Keratinocyte (primary cell): ENCODE data around the gene MANBA. TPM values are rescaled to one million over a fixed set of nuclear protein-coding genes. Genes with fewer than 3 reads are reported as not detected.

Experiments used
- DNase-seq: peaks from one replicate; pipeline ENCODE4 v3.0.0-alpha.2; 2011; ENCODE audit warnings: low read depth, missing footprints, low spot score
- FAIRE-seq: peaks from 2 replicates; lab custom pipeline; 2011; peaks lifted over from hg19 to GRCh38; lab: Jason Lieb, UNC
- H2AFZ ChIP-seq: 2 replicates; pipeline ENCODE4 v1.6.0; 2012; ENCODE audit warnings: low read length, control low read depth, inconsistent platforms; ENCODE audit not compliant: control insufficient read depth
- H3K27ac ChIP-seq: 2 replicates; pipeline ENCODE4 v1.5.1; 2011; ENCODE audit warnings: low read length; ENCODE audit not compliant: control insufficient read depth, insufficient read depth
- H3K27me3 ChIP-seq: 3 replicates; pipeline ENCODE4 v1.6.0; 2011; ENCODE audit warnings: low read length; ENCODE audit not compliant: control insufficient read depth, insufficient read depth; ENCODE audit errors: extremely low read depth
- H3K36me3 ChIP-seq, 2 experiments: 2 replicates in 1 of 2; 3 replicates in 1 of 2; pipeline ENCODE4 v1.5.1; 2011; ENCODE audit warnings: low read length in 2 of 2, mild to moderate bottlenecking in 1 of 2; ENCODE audit not compliant: control insufficient read depth in 2 of 2, insufficient read depth in 2 of 2; ENCODE audit errors: extremely low read depth in 1 of 2
- H3K4me1 ChIP-seq: 3 replicates; pipeline ENCODE4 v1.5.1; 2011; ENCODE audit warnings: low read length; ENCODE audit not compliant: control insufficient read depth, insufficient read depth; ENCODE audit errors: extremely low read depth
- H3K4me2 ChIP-seq: 3 replicates; pipeline ENCODE4 v1.6.0; 2011; ENCODE audit warnings: low read depth, low read length; ENCODE audit not compliant: control insufficient read depth, insufficient read depth; ENCODE audit errors: extremely low read depth
- H3K4me3 ChIP-seq, 3 experiments: fragments of 200-600 bp in 1 of 3; sonication (generic) in 1 of 3; 2 replicates in 2 of 3; 3 replicates in 1 of 3; pipeline ENCODE4 v1.5.1; 2011 to 2016; ENCODE audit warnings: low read length in 3 of 3, mild to moderate bottlenecking in 3 of 3, control low read depth in 2 of 3, inconsistent platforms in 1 of 3, low read depth in 1 of 3, mixed read lengths in 1 of 3, mixed run types in 1 of 3, moderate library complexity in 1 of 3; ENCODE audit not compliant: control insufficient read depth in 2 of 3, insufficient read depth in 2 of 3; ENCODE audit errors: extremely low read depth in 1 of 3
- H3K79me2 ChIP-seq: 2 replicates; pipeline ENCODE4 v1.6.0; 2012; ENCODE audit warnings: low read length; ENCODE audit not compliant: control insufficient read depth, insufficient read depth
- H3K9ac ChIP-seq: 3 replicates; pipeline ENCODE4 v1.6.0; 2011; ENCODE audit warnings: low read length; ENCODE audit not compliant: control insufficient read depth, insufficient read depth; ENCODE audit errors: extremely low read depth
- H3K9me1 ChIP-seq: 3 replicates; pipeline ENCODE4 v1.6.0; 2011; ENCODE audit warnings: low read length; ENCODE audit not compliant: control insufficient read depth, insufficient read depth; ENCODE audit errors: extremely low read depth
- H3K9me3 ChIP-seq: 2 replicates; pipeline ENCODE4 v1.5.1; 2012; ENCODE audit warnings: low read depth, low read length; ENCODE audit not compliant: control insufficient read depth
- H4K20me1 ChIP-seq: 3 replicates; pipeline ENCODE4 v1.6.0; 2011; ENCODE audit warnings: low read length; ENCODE audit not compliant: control insufficient read depth, insufficient read depth; ENCODE audit errors: extremely low read depth
- EZH2 ChIP-seq: IDR thresholded peaks from one replicate; pipeline ENCODE4 v1.6.1; 2012; ENCODE audit warnings: inconsistent platforms, mild to moderate bottlenecking, low read length, moderate library complexity
- dilution Hi-C: fragments of 300-500 bp; cut with MboI; formaldehyde crosslinking; loops from one replicate; pipeline ENCODE4 v1.7.0; 2020; ENCODE audit warnings: low sequenced_read_pairs; ENCODE audit not compliant: extremely low pct_ligation_motif_present
- polyA plus RNA-seq, 5 experiments: library from polyadenylated mRNA; depleted of rRNA in 3 of 5; stranded (reverse) in 3 of 5; stranded (forward) in 1 of 5; unstranded in 1 of 5; fragments of >200 nt; gene quantifications; 1 replicate in 1 of 5; 2 replicates in 3 of 5; 3 replicates in 1 of 5; pipeline versions ENCODE4 v1.2.1 to v1.2.3, GENCODE V29; 2011 to 2012; ENCODE audit warnings: missing spikeins in 2 of 5, low read depth in 1 of 5, low replicate concordance in 1 of 5
- TF ChIP-seq, protein P1 (sequence below), 3 experiments: IDR thresholded peaks in 1 of 3; conservative IDR thresholded peaks in 1 of 3; optimal IDR thresholded peaks in 1 of 3; 2 replicates in 2 of 3; 3 replicates in 1 of 3; pipeline versions ENCODE3 to v1.5.1; 2011; ENCODE audit warnings: low read length in 3 of 3, mild to moderate bottlenecking in 3 of 3, moderate library complexity in 2 of 3, control low read depth in 1 of 3, inconsistent platforms in 1 of 3; ENCODE audit not compliant: insufficient read depth in 2 of 3; ENCODE audit errors: extremely low read depth in 1 of 3

MANBA gene
- polyA plus RNA-seq, 1 donor (not counting 4 experiments of a cell fraction or from before 2014, with no cell fraction given): 9.3 TPM

DNA sequence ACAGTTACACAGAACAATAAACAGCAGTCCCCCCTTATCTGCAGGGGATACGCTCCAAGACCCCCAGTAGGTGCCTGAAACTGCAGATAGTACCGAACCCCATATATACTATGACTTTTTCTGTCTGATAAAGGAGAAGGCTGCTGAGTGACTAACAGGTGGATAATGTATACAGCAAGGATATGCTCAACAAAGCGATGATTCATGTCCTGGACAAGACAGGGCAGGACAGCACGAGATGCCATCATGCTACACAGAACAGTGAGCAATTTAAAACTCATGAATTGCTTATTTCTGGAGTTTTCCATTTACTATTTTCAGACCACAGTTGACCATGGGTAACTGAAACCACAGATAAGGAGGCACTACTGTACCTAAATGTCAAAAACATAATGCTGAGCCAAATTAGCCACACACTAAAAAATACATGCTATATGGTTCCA lies 76.1 kb downstream of the MANBA start:
- H3K9me1 ChIP-seq: no peaks in the 10 kb centered on the region
- H3K9ac ChIP-seq: peak overlapping the region; percentile 57
- dilution Hi-C loops: no loop called here
- H3K27me3 ChIP-seq: no peaks in the 10 kb centered on the region
- peak overlapping the region; percentile 68 for H3K4me2 ChIP-seq
- TF ChIP-seq EZH2: no peak
- TF ChIP-seq, protein P1, sequence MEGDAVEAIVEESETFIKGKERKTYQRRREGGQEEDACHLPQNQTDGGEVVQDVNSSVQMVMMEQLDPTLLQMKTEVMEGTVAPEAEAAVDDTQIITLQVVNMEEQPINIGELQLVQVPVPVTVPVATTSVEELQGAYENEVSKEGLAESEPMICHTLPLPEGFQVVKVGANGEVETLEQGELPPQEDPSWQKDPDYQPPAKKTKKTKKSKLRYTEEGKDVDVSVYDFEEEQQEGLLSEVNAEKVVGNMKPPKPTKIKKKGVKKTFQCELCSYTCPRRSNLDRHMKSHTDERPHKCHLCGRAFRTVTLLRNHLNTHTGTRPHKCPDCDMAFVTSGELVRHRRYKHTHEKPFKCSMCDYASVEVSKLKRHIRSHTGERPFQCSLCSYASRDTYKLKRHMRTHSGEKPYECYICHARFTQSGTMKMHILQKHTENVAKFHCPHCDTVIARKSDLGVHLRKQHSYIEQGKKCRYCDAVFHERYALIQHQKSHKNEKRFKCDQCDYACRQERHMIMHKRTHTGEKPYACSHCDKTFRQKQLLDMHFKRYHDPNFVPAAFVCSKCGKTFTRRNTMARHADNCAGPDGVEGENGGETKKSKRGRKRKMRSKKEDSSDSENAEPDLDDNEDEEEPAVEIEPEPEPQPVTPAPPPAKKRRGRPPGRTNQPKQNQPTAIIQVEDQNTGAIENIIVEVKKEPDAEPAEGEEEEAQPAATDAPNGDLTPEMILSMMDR (optimal IDR thresholded peaks at IDR 0.05 in 1 of 3, IDR thresholded peaks at IDR 0.05 in 1 of 3, conservative IDR thresholded peaks at IDR 0.05 in 1 of 3; ENCODE audit: extremely low read depth in 1 of 3, insufficient read depth in 2 of 3, low read length in 3 of 3): no peak
- no peaks in the 10 kb centered on the region for H4K20me1 ChIP-seq
- H3K4me1 ChIP-seq: peaks cover 37% of the 10 kb centered on the region
- peak overlapping the region; percentile 15 for H2AFZ ChIP-seq
- peak; percentile 75 for DNase-seq
- no peaks in the 10 kb centered on the region for H3K9me3 ChIP-seq
- peak overlapping the region; percentile 92 for H3K27ac ChIP-seq
- H3K79me2 ChIP-seq: no peaks in the 10 kb centered on the region
- H3K4me3 ChIP-seq: peak overlapping the region in 2 of 3 experiments; percentile 9 to 51
- H3K36me3 ChIP-seq: no peaks in the 10 kb centered on the region
- FAIRE-seq: peak; percentile 98

DNA sequence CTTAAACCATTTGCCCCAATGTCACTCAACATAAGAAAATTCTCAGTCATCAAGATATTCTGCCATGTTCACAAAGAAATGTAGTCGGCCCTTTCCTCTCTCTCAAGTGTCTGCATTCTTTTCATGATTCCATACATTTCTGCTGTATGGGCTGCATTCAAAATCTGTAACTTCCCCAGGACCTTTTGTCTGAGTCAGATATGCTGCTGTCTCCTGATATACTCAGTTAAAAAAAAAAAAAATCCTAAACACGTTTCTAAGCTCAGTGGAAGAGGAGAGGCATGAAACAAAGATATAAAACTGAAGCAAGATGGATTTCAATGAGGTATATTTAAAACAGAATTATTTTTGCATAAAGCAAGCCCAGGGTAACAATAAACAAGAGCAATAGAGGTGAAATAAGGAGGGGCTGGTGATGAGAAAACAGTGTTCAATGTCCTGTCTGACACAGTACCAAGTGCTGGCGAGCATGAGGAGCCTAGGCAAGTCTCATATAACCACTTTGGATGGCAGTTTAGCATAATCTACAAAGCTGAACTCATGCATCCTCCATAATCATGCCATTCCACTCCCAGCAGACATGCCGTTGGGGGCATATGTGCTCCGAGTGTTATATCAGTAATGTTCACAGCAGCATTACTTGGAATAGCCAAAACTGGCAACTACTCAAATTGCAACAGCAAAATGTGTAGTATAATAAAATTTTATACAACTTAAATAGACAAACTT lies 76.7 kb downstream of the MANBA start:
- no peaks in the 10 kb centered on the region for H3K9me3 ChIP-seq
- H3K27ac ChIP-seq: peak overlapping the region; percentile 92
- H3K9ac ChIP-seq: peak overlapping the region; percentile 49

More for the DNA sequence above, 76.7 kb downstream of the MANBA start:
- H2AFZ ChIP-seq: no peak overlapping the region
- peak overlapping the region in 2 of 3 experiments; percentile 9 to 51 for H3K4me3 ChIP-seq
- TF ChIP-seq, protein P1 (optimal IDR thresholded peaks at IDR 0.05 in 1 of 3, IDR thresholded peaks at IDR 0.05 in 1 of 3, conservative IDR thresholded peaks at IDR 0.05 in 1 of 3; ENCODE audit: extremely low read depth in 1 of 3, insufficient read depth in 2 of 3, low read length in 3 of 3): no peak
- TF ChIP-seq EZH2: no peak
- H3K4me2 ChIP-seq: peak overlapping the region; percentile 68
- FAIRE-seq (peak; percentile 48), DNase-seq (no peak)
- H3K79me2 ChIP-seq: no peaks in the 10 kb centered on the region
- no peaks in the 10 kb centered on the region for H3K27me3 ChIP-seq
- H3K36me3 ChIP-seq: no peaks in the 10 kb centered on the region
- no peaks in the 10 kb centered on the region for H3K9me1 ChIP-seq
- peaks cover 38% of the 10 kb centered on the region for H3K4me1 ChIP-seq
- no peaks in the 10 kb centered on the region for H4K20me1 ChIP-seq
- dilution Hi-C loops: no loop called here
